GM23338 (cell line): Measurements from ENCODE around the gene HSD11B1.

Experiments
- EZH2 ChIP-seq: fragments of 200-600 bp; sonication (generic); IDR thresholded peaks from one replicate; pipeline ENCODE4 v1.8.0; 2017; ENCODE audit warnings: antibody characterized with exemption, mild to moderate bottlenecking, low read depth; ENCODE audit not compliant: unreplicated experiment
- EZH2phosphoT487 ChIP-seq: fragments of 200-600 bp; sonication (generic); IDR thresholded peaks from one replicate; pipeline ENCODE4 v1.8.1; 2018; ENCODE audit warnings: antibody characterized with exemption; ENCODE audit not compliant: unreplicated experiment
- POLR2AphosphoS5 ChIP-seq: IDR thresholded peaks from 2 replicates; pipeline ENCODE4 v1.6.1; 2016; ENCODE audit warnings: antibody characterized with exemption, low read depth
- ZNF114 ChIP-seq: fragments of 250-450 bp; sonication (Bioruptor Pico); IDR thresholded peaks from 2 replicates; pipeline ENCODE4 v1.5.0; 2020; ENCODE audit warnings: mild to moderate bottlenecking, moderate library complexity
- TF ChIP-seq, protein P1 (sequence below), 2 experiments: fragments of 200-600 bp in 1 of 2; sonication (generic) in 1 of 2; conservative IDR thresholded peaks; 2 replicates each; pipeline versions ENCODE4 v1.5.1 to v1.6.1; 2016 to 2017; ENCODE audit warnings: antibody characterized with exemption in 2 of 2, low read depth in 2 of 2, mild to moderate bottlenecking in 2 of 2, moderate library complexity in 1 of 2
- TF ChIP-seq, protein P2 (sequence below): IDR thresholded peaks from one replicate; pipeline ENCODE4 v1.6.1; 2018; ENCODE audit warnings: antibody characterized with exemption; ENCODE audit not compliant: unreplicated experiment

DNA sequence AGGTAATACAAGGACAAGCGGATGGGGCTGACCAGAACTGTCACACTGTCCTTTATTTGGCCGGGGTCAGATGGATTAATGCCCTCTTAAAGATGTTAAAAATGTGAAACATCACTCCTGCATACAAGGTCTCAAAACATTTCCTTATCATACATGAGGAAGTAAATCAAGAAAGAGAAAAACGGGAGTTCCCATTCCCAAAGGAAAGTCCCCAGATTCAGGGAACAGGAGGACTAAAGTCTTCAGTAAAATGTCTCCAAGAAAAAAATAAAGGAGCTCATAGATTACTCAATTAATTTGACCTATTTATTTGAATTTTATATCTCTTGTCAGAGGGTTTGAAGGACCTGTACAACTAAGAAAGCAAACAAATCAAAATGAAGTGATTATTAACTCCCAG, 13.4 kb upstream of the HSD11B1 start:
- no peak for TF ChIP-seq EZH2
- no peak for TF ChIP-seq POLR2AphosphoS5
- TF ChIP-seq, protein P1, sequence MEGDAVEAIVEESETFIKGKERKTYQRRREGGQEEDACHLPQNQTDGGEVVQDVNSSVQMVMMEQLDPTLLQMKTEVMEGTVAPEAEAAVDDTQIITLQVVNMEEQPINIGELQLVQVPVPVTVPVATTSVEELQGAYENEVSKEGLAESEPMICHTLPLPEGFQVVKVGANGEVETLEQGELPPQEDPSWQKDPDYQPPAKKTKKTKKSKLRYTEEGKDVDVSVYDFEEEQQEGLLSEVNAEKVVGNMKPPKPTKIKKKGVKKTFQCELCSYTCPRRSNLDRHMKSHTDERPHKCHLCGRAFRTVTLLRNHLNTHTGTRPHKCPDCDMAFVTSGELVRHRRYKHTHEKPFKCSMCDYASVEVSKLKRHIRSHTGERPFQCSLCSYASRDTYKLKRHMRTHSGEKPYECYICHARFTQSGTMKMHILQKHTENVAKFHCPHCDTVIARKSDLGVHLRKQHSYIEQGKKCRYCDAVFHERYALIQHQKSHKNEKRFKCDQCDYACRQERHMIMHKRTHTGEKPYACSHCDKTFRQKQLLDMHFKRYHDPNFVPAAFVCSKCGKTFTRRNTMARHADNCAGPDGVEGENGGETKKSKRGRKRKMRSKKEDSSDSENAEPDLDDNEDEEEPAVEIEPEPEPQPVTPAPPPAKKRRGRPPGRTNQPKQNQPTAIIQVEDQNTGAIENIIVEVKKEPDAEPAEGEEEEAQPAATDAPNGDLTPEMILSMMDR (conservative IDR thresholded peaks at IDR 0.05; ENCODE audit: low read depth in 2 of 2), result no peak
- TF ChIP-seq EZH2phosphoT487, result no peak
- TF ChIP-seq ZNF114, result no peak
- TF ChIP-seq, protein P2, sequence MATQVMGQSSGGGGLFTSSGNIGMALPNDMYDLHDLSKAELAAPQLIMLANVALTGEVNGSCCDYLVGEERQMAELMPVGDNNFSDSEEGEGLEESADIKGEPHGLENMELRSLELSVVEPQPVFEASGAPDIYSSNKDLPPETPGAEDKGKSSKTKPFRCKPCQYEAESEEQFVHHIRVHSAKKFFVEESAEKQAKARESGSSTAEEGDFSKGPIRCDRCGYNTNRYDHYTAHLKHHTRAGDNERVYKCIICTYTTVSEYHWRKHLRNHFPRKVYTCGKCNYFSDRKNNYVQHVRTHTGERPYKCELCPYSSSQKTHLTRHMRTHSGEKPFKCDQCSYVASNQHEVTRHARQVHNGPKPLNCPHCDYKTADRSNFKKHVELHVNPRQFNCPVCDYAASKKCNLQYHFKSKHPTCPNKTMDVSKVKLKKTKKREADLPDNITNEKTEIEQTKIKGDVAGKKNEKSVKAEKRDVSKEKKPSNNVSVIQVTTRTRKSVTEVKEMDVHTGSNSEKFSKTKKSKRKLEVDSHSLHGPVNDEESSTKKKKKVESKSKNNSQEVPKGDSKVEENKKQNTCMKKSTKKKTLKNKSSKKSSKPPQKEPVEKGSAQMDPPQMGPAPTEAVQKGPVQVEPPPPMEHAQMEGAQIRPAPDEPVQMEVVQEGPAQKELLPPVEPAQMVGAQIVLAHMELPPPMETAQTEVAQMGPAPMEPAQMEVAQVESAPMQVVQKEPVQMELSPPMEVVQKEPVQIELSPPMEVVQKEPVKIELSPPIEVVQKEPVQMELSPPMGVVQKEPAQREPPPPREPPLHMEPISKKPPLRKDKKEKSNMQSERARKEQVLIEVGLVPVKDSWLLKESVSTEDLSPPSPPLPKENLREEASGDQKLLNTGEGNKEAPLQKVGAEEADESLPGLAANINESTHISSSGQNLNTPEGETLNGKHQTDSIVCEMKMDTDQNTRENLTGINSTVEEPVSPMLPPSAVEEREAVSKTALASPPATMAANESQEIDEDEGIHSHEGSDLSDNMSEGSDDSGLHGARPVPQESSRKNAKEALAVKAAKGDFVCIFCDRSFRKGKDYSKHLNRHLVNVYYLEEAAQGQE, result no peak
